Heart left ventricle (tissue), 13 donors: ENCODE results near the gene TACR1.

Experiments used
- CTCF ChIP-seq, 12 donors: fragments of 200-600 bp; sonication (generic) in 4 of 12; IDR thresholded peaks; one replicate each; pipeline versions ENCODE4 v1.5.0 to v1.8.0; 2018 to 2022; ENCODE audit warnings: antibody characterized with exemption in 12 of 12, mild to moderate bottlenecking in 5 of 12
- POLR2A ChIP-seq, 2 donors: fragments of 450-650 bp; IDR thresholded peaks; one replicate each; pipeline ENCODE4 v1.6.1; 2017; ENCODE audit warnings: antibody characterized with exemption in 2 of 2, mild to moderate bottlenecking in 2 of 2, moderate library complexity in 2 of 2
- donor health status: ischemic (EF 13 %, LVEDD 7.1; RV severe dilation, severe dysfunction).
- donor health status: DM: no; HTN: yes; CAD: no.
- donor health status: DM: no; HTN: no; CAD: no.
- donor health status: ischemic (EF 25% LVEDD 6.9; RV normal size, moderate dysfunction).
- donor health status: ischemic (EF 25% LVEDD 5.7; RV mildly dilated, moderate dysfunction).
- donor health status: ischemic (EF 35%, LVEDD 5.7; RV mildly dilated, moderate dysfunction).
- donor health status: nonischemic (EF 11% LVEDD 7.7; RV severe dilation, severe dysfunction).
- donor health status: DM: yes; HTN: yes; CAD: no.
- donor health status: PGD.
- donor health status: ischemic (EF 29% LVEDD 5.4; RV normal size, mild dysfunction).
- donor health status: nonischemic (EF 23%, LVEDD 6.1; RV moderate dilation, normal function).

- TF ChIP-seq CTCF (IDR thresholded peaks at IDR 0.05) (no peak), POLR2A (IDR thresholded peaks at IDR 0.05) (no peak)
These were observed 39.5 kb upstream of the TACR1 start for GRCh38 chr2:75238670-75239330.
